GM18520 (cell line): ENCODE measurements around the gene ANKRD16.
A peak's percentile ranks its signal among the peaks of the same experiment; 100 is the strongest.

Experiments used
- ATAC-seq: cut with Tn5 transposase; IDR thresholded peaks from one replicate; pipeline ENCODE4 v1.9.1; 2021; ENCODE audit not compliant: unreplicated experiment

ANKRD16 gene

GRCh38 chr10:5904227-5904626 lies 14.5 kb upstream of the ANKRD16 start:
- peak; percentile 94 for ATAC-seq

- ATAC-seq = no peak
Observed at GRCh38 chr10:5903563-5903962, 13.9 kb upstream of the ANKRD16 start.

DNA sequence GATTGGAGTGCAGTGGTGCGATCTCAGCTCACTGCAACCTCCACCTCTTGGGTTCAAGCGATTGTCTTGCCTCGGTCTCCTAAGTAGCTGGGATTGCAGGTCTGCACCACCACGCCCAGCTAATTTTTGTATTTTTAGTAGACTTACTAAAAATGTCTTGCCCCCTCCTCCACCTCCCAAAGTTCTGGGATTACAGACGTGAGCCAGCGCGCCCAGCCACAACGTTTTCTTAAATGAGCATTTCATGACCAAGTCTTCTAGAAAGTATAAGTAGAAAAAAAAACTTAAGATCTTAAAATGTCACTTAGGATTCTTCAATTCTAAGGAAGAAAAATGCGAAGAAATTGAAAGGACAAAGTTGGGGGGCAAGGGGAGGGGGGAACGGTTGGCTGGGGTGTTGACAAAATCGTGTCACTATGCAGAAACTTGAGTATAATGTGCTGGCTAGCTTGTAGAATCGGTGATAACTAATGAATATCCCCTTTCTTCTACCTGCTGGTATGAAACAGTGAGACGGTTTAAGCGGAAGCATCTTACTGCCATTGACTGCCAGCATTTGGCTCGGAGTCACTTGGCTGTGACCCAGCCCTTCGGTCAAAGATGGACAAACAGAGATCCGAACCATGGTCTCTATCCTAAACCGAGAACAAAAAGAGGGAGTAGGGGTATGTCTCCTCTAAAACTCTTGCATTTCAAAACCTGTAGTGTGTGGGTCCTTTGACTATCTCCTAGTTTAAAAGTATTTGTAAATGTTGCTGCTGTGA lies 13.0 kb upstream of the ANKRD16 start:
- no peak for ATAC-seq

DNA sequence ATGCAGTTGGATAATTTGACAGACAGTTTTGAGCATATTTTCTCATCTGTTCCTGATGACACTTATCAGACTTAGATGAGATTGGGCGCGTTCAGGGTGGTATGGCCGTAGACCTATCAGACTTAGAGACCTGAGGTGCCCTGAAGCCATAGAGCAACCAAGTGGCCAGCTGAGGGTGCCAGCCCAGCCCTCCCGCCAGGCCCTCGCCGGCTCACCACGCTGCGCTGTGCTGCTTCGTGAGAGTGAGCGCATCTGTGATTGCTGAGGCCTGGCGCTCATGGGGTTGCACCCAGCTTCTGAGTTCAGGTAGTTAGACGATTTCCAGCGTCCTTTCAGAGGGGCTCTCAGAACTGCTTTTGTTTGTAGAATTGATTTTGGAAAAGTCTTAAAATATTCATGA lies 10.6 kb upstream of the ANKRD16 start:
- no peak for ATAC-seq

DNA sequence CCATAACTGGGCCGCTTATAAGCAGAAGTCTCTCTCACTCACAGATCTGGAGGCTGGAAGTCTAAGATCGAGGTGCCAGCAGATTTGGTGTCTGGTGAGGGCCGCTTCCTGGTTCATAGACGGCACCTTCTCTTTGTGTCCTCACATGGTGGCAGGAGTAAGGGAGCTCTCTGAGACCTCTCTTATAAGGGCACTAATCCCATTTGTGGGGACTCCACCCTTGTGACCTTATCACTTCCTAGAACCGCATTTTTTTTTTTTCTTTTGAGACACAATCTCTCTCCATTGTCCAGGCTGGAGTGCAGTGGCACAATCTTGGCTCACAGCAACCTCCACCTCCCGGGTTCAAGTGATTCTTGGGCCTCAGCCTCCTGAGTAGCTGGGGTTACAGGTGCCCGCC lies 8.5 kb upstream of the ANKRD16 start:
- ATAC-seq = no peak

- ATAC-seq = no peak
Observed at GRCh38 chr10:5897504-5897903, 7.8 kb upstream of the ANKRD16 start.

- no peak for ATAC-seq
Observed at GRCh38 chr10:5897053-5897340, 7.3 kb upstream of the ANKRD16 start.

GRCh38 chr10:5896208-5897052 lies 6.7 kb upstream of the ANKRD16 start:
- ATAC-seq = no peak

DNA sequence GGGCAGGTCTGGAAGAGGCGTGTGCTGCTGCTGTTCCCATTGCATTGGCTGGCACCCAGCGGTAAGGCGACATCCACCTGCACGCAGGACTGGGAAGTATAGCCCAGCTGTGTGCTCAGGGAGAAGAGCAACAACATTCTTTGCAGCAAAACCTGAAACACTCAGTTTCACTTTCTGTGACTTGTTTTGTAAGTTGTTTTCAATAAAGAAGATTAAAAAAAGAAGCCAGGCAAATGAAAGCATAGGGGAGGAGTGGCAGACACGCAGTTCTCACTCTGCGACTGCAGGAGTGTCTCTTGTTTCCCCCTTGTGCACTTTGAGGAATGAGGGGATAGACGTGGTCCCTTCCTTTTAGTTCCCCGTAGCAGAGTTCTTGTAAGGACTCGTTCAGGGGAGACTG lies 6.1 kb upstream of the ANKRD16 start:
- ATAC-seq = peak; percentile 61

- no peak for ATAC-seq
Observed at GRCh38 chr10:5895365-5895764, 5.7 kb upstream of the ANKRD16 start.

- ATAC-seq = no peak
Observed at GRCh38 chr10:5894873-5895272, 5.2 kb upstream of the ANKRD16 start.

DNA sequence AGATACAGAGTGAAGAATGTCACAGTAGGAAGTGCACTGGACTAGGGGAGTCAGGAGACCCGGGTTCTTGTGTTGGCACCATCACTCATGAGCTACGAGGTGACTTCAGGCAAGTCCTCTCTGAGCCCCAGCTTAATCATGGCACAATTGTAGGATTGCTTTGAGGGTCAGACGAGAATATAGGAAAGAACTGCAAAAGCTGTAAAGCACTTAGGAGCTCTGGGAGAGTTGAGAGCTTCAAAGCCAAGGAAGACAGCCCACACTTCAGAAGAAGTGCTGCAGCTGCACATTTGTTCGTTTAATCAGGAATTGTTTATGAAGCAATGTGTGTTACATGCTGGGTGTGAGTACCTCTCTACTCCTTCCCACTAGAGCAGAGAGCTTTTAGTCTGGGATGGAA lies 4.7 kb upstream of the ANKRD16 start:
- ATAC-seq = no peak

- ATAC-seq = no peak
Observed at GRCh38 chr10:5893321-5893720, 3.6 kb upstream of the ANKRD16 start.

- no peak for ATAC-seq
Observed at GRCh38 chr10:5892007-5892406, 2.3 kb upstream of the ANKRD16 start.

DNA sequence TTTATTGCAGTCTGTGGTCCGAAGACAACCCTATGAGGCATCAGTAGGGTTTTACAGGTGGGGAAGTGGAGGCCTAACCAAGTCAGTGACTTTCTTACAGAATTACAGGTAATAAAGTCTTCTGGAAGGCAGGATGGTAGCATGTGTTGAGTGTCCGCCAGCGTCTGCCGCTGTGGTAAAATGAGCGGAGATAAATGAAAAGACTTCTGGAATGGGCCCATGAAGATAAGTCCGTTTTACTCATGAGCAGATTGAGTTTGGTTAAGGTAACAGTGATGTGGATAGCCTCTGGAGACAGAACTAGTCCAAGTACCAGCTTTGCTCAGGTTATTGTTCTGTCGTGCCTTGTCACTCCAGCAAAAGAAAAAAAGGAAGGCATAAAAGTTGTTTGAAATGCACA lies 1.3 kb upstream of the ANKRD16 start:
- ATAC-seq = no peak

DNA sequence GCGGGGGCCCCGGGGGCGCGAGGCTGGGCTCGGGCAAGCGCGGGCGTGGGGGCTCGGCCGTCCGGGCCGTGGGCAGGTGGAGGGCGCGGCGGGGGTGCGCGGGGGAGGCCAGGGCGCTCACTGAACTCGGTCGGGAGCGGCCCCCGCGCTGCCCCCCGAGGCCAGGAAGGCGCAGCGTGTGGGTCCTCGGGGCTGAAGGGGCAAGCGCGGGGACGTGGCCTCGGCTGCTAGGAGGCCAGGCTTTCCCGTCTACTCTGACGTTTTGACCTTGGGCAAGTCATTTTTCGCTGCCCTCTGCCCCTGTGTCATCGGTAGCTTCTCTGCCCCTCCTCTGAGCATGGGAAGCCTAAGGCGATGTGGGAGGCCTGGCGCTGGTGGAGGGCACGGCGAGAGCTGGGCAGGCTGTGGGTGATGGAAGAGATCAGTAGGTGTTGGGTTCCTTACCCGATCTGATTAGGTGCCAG lies 791 bp upstream of the ANKRD16 start:
- ATAC-seq = no peak

DNA sequence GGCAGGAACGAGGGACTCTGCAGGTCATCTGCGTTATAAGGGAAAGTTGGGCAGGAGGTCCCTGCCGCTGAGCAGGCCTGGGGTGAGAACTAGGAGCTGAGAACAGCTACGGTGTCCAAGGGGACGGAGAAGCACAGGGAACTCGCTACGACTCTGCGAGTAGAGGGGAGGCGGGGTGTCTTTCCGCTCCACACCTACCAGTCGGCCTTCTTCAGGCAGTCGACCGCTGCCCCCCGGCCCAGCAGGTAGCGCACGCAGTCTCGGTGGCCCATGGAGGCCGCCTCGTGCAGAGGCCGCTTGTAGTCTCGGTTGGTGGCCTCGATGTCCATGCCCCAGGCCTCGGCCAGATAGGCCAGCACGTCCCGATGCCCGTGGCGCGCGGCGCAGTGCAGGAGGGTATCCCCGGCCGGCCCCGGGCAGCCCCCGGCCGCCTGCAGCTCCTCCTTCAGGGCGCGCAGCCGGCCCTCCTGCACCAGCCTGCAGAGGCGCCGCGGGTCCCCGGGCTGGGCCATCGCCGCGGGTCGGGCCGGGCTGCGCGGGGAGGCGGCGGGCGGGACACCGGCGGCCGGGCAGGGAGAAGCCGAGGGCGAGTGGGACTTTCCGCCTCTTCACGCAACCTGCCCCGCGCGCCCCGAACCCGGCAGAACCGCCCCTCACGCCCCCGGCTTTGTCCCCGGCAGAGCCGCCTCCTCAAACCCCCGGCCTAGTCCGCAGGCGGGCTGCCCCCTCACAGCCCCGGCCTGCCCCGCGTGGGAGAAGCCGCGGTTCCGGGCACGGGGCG lies 660 bp downstream of the ANKRD16 start:
- ATAC-seq = no peak

DNA sequence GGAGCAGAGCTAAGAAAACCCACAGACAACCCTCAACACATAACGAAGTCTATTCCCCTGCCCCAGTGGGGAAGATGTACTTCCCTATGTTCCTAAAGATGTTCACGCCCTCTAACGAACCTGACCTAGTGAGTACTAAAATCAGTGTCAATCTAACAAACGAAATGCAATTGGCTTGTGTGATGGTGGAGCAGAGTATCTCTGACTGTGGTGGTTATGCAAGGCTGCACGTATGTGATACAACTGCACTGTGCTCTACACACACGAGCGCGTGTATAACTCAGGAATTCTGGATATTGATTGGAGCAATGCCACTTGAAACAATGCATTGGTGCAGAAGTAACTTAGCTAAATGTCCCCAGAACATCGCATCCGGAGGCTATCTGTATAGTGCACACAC lies 1.3 kb downstream of the ANKRD16 start:
- ATAC-seq = no peak

GRCh38 chr10:5887641-5888040 lies 2.1 kb downstream of the ANKRD16 start:
- no peak for ATAC-seq

DNA sequence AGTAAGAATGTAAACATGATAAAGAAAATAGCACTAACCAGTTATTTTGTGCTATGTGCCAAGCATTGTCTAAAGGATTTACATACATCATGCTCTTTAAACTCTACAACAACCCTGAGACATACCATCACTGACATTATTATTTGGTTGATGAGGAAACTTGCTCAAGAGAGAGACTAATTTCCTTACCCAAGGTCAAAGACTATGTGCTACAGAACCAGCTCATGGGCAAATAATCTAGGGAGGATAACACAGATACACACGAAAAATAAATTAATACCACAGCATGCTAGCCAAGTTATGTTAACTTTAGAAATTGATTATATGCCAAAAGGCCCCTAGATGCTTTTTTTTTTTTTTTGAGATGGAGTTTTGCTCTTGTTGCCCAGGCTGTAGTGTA lies 2.7 kb downstream of the ANKRD16 start:
- ATAC-seq = no peak

GRCh38 chr10:5885619-5886018 lies 4.1 kb downstream of the ANKRD16 start:
- no peak for ATAC-seq

DNA sequence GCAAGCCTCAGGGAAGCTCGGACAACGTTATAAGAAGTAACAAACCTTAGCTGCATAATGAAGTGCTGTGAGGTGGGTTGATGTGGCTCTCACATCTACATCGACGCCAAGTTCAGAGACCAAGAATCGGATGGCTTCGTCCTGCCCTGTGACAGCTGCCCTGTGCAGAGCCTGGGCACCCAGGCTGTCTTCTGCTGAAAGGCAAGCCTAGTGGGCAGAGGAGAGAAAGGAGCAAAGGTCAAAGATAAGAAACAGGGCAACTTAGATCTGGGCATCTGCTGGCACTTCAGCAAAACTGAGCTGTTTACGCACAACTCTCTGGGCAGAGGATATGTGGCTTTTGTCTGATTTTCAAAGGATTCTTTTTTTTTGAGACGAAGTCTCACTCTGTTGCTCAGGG lies 6.7 kb downstream of the ANKRD16 start:
- no peak for ATAC-seq
